ENCODE measurements around the gene PRSS21. TPM values are rescaled to one million over a fixed set of nuclear protein-coding genes. Genes with fewer than 3 reads are reported as not detected.

The PRSS21 gene
- total and polyA plus RNA-seq, 4 donors, result 0.18 to 1.0 (median 0.26) TPM; not detected in 1

DNA sequence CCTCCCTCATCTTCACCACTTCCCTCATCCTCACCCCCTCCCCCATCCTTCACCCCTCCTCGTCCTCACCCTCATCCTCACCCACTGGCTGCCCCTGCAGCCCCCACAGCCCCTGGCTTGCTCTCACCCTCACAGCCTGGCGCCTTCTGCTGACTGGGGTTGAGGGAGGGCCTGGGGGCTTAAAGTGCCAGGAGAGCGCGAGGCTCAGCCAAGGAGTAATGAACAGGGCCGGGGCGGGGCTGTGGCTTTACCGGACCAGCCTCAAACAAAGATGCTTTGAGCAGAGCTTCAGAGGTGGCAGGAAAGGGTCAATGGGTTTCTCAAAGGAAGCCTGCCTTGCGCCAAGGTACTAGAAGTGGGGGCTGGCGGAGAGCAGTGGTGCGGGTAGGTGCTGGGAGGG, 29.6 kb upstream of the PRSS21 start, which contains the start of gene PRSS33:
TSS of gene PRSS33 (minus strand) at position 155 of the 400 bp plus-strand sequence. CDS start 1,013 bp downstream, outside the sequence.
- WGBS, result 29% methylated on average over 10 of the region's 10 CpGs
- Histone ChIP-seq H3K27me3 (ENCODE audit: control insufficient read depth in 4 of 4, insufficient read depth in 4 of 4, low read length in 3 of 4) (peaks cover 0 to 5% (median 3%) of the 10 kb centered on the region in 4 donors), H3K4me3 (ENCODE audit: low read depth in 1 of 3, low read length in 3 of 3) (no peak within 1 kb of the TSS), H3K9ac (ENCODE audit: low read depth in 1 of 2, low read length in 2 of 2) (no peak within 1 kb of the TSS), H3K27ac (ENCODE audit: low read depth in 1 of 2, low read length in 2 of 2) (no peak within 1 kb of the TSS), H3K4me1 (ENCODE audit: control insufficient read depth in 4 of 4, insufficient read depth in 4 of 4, low read length in 3 of 4) (peaks cover 0 to 10% (median 4%) of the 10 kb centered on the region in 4 donors), H3K36me3 (ENCODE audit: control insufficient read depth in 4 of 4, insufficient read depth in 3 of 4, low read depth in 1 of 4, low read length in 3 of 4) (no peaks in the 10 kb centered on the region), H3K9me3 (ENCODE audit: control insufficient read depth in 4 of 4, low read length in 3 of 4) (no peaks in the 10 kb centered on the region)
- no peak for DNase-seq (ENCODE audit: low spot score)
- TF ChIP-seq FOXA2 (IDR thresholded peaks at IDR 0.05) (no peak), RAD21 (IDR thresholded peaks at IDR 0.05) (no peak), JUND (IDR thresholded peaks at IDR 0.05) (no peak), HNF4A (conservative IDR thresholded peaks at IDR 0.05) (no peak), YY1 (IDR thresholded peaks at IDR 0.05) (no peak), NR2F2 (IDR thresholded peaks at IDR 0.05) (no peak), RXRA (IDR thresholded peaks at IDR 0.05) (no peak), HNF4G (IDR thresholded peaks at IDR 0.05) (no peak), SP1 (IDR thresholded peaks at IDR 0.05) (no peak), GABPA (IDR thresholded peaks at IDR 0.05 in 1 of 2, conservative IDR thresholded peaks at IDR 0.05 in 1 of 2) (no peak), FOXA1 (IDR thresholded peaks at IDR 0.05) (no peak), TAF1 (conservative IDR thresholded peaks at IDR 0.05) (no peak)
- TF ChIP-seq, protein P1, sequence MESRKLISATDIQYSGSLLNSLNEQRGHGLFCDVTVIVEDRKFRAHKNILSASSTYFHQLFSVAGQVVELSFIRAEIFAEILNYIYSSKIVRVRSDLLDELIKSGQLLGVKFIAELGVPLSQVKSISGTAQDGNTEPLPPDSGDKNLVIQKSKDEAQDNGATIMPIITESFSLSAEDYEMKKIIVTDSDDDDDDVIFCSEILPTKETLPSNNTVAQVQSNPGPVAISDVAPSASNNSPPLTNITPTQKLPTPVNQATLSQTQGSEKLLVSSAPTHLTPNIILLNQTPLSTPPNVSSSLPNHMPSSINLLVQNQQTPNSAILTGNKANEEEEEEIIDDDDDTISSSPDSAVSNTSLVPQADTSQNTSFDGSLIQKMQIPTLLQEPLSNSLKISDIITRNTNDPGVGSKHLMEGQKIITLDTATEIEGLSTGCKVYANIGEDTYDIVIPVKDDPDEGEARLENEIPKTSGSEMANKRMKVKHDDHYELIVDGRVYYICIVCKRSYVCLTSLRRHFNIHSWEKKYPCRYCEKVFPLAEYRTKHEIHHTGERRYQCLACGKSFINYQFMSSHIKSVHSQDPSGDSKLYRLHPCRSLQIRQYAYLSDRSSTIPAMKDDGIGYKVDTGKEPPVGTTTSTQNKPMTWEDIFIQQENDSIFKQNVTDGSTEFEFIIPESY (IDR thresholded peaks at IDR 0.05), result no peak
- TF ChIP-seq, protein P2, sequence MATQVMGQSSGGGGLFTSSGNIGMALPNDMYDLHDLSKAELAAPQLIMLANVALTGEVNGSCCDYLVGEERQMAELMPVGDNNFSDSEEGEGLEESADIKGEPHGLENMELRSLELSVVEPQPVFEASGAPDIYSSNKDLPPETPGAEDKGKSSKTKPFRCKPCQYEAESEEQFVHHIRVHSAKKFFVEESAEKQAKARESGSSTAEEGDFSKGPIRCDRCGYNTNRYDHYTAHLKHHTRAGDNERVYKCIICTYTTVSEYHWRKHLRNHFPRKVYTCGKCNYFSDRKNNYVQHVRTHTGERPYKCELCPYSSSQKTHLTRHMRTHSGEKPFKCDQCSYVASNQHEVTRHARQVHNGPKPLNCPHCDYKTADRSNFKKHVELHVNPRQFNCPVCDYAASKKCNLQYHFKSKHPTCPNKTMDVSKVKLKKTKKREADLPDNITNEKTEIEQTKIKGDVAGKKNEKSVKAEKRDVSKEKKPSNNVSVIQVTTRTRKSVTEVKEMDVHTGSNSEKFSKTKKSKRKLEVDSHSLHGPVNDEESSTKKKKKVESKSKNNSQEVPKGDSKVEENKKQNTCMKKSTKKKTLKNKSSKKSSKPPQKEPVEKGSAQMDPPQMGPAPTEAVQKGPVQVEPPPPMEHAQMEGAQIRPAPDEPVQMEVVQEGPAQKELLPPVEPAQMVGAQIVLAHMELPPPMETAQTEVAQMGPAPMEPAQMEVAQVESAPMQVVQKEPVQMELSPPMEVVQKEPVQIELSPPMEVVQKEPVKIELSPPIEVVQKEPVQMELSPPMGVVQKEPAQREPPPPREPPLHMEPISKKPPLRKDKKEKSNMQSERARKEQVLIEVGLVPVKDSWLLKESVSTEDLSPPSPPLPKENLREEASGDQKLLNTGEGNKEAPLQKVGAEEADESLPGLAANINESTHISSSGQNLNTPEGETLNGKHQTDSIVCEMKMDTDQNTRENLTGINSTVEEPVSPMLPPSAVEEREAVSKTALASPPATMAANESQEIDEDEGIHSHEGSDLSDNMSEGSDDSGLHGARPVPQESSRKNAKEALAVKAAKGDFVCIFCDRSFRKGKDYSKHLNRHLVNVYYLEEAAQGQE (IDR thresholded peaks at IDR 0.05), result no peak
- TF ChIP-seq, protein P3, sequence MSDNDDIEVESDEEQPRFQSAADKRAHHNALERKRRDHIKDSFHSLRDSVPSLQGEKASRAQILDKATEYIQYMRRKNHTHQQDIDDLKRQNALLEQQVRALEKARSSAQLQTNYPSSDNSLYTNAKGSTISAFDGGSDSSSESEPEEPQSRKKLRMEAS (IDR thresholded peaks at IDR 0.05), result no peak

DNA sequence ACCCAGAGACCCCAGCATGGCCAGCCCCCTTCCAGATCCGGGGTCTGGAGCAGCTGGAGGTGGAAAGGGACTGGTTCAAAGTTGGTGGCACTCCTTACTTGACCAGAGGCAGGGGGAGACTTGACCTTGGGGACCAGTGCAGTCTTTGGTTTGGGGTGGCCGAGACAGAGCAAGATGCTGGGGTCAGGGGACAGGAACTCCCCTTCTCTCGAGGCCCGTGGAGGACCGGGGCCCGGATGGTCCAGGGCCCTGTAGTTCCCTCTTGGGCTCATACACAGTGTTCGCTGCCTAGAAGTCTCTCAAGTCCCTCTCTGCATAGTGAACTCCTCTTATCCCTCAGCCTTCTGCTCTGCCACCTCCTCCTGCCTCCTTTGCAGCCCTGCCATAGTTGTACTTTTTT, 29.1 kb upstream of the PRSS21 start:
- Histone ChIP-seq H3K27ac (ENCODE audit: low read depth in 1 of 2, low read length in 2 of 2) (no peak overlapping the region), H3K9ac (ENCODE audit: low read depth in 1 of 2, low read length in 2 of 2) (no peak overlapping the region), H3K36me3 (ENCODE audit: control insufficient read depth in 4 of 4, insufficient read depth in 3 of 4, low read depth in 1 of 4, low read length in 3 of 4) (no peaks in the 10 kb centered on the region), H3K4me1 (ENCODE audit: control insufficient read depth in 4 of 4, insufficient read depth in 4 of 4, low read length in 3 of 4) (peaks cover 0 to 10% (median 4%) of the 10 kb centered on the region in 4 donors), H3K27me3 (ENCODE audit: control insufficient read depth in 4 of 4, insufficient read depth in 4 of 4, low read length in 3 of 4) (peaks cover 0 to 5% (median 3%) of the 10 kb centered on the region in 4 donors), H3K4me3 (ENCODE audit: low read depth in 1 of 3, low read length in 3 of 3) (no peak overlapping the region), H3K9me3 (ENCODE audit: control insufficient read depth in 4 of 4, low read length in 3 of 4) (no peaks in the 10 kb centered on the region)
- DNase-seq (ENCODE audit: low spot score), result no peak
- 43% methylated on average over 7 of the region's 7 CpGs for WGBS
- no peak for TF ChIP-seq EGR1 (IDR thresholded peaks at IDR 0.05; ENCODE audit: low read depth in 2 of 2)
- TF ChIP-seq, protein P4, sequence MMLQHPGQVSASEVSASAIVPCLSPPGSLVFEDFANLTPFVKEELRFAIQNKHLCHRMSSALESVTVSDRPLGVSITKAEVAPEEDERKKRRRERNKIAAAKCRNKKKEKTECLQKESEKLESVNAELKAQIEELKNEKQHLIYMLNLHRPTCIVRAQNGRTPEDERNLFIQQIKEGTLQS (IDR thresholded peaks at IDR 0.05), result no peak
- no peak for TF ChIP-seq YY1 (IDR thresholded peaks at IDR 0.05)
- TF ChIP-seq, protein P5, sequence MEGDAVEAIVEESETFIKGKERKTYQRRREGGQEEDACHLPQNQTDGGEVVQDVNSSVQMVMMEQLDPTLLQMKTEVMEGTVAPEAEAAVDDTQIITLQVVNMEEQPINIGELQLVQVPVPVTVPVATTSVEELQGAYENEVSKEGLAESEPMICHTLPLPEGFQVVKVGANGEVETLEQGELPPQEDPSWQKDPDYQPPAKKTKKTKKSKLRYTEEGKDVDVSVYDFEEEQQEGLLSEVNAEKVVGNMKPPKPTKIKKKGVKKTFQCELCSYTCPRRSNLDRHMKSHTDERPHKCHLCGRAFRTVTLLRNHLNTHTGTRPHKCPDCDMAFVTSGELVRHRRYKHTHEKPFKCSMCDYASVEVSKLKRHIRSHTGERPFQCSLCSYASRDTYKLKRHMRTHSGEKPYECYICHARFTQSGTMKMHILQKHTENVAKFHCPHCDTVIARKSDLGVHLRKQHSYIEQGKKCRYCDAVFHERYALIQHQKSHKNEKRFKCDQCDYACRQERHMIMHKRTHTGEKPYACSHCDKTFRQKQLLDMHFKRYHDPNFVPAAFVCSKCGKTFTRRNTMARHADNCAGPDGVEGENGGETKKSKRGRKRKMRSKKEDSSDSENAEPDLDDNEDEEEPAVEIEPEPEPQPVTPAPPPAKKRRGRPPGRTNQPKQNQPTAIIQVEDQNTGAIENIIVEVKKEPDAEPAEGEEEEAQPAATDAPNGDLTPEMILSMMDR (IDR thresholded peaks at IDR 0.05; ENCODE audit: low read depth, low read length, missing input control), result no peak
- no peak for TF ChIP-seq GABPA (IDR thresholded peaks at IDR 0.05 in 1 of 2, conservative IDR thresholded peaks at IDR 0.05 in 1 of 2)
- TF ChIP-seq FOXA2 (IDR thresholded peaks at IDR 0.05), result no peak
- TF ChIP-seq NR2F2 (IDR thresholded peaks at IDR 0.05), result no peak
- TF ChIP-seq, protein P1 (IDR thresholded peaks at IDR 0.05), result no peak
- no peak for TF ChIP-seq SP1 (IDR thresholded peaks at IDR 0.05)
- TF ChIP-seq HNF4A (conservative IDR thresholded peaks at IDR 0.05), result no peak
- TF ChIP-seq JUND (IDR thresholded peaks at IDR 0.05), result no peak
- TF ChIP-seq HNF4G (IDR thresholded peaks at IDR 0.05), result no peak
- TF ChIP-seq, protein P2 (IDR thresholded peaks at IDR 0.05), result no peak
- no peak for TF ChIP-seq FOXA1 (IDR thresholded peaks at IDR 0.05)

All from liver (tissue), 9 donors.